Measurements from ENCODE around the gene RILPL2. TPM values are rescaled to one million over a fixed set of nuclear protein-coding genes. Genes with fewer than 3 reads are reported as not detected.
"Not testable (repeated sequence)": the region's sequence is repeated elsewhere in the genome, so short reads cannot be mapped to it uniquely, and the experiment has no call there.

The RILPL2 gene
- total RNA-seq, 1 donor from 2014 or later = 18.6 TPM

DNA sequence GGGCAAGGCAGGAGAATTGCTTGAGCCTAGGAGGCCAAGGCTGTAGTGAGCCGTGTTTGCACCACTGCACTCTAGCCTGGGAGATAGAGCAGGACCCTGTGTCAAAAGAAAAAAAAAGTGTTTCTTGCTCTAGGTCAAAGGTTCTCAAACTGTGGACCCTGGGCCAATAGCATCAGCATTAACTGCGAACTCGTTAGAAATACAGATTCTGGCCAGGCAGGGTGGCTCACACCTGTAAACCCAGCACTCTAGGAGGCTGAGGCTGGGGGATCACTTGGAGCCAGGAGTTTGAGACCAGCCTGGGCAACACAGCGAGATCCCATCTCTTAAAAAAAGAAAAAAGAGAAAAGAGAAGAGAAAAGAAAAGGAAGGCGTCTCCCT lies 858 bp downstream of the RILPL2 start:
- DNase-seq = no peak
- TF ChIP-seq, protein P1, sequence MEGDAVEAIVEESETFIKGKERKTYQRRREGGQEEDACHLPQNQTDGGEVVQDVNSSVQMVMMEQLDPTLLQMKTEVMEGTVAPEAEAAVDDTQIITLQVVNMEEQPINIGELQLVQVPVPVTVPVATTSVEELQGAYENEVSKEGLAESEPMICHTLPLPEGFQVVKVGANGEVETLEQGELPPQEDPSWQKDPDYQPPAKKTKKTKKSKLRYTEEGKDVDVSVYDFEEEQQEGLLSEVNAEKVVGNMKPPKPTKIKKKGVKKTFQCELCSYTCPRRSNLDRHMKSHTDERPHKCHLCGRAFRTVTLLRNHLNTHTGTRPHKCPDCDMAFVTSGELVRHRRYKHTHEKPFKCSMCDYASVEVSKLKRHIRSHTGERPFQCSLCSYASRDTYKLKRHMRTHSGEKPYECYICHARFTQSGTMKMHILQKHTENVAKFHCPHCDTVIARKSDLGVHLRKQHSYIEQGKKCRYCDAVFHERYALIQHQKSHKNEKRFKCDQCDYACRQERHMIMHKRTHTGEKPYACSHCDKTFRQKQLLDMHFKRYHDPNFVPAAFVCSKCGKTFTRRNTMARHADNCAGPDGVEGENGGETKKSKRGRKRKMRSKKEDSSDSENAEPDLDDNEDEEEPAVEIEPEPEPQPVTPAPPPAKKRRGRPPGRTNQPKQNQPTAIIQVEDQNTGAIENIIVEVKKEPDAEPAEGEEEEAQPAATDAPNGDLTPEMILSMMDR (IDR thresholded peaks at IDR 0.05) = no peak
- H3K4me3 ChIP-seq = peak overlapping the region; percentile 96
- peaks cover 46% of the 10 kb centered on the region for H3K4me1 ChIP-seq
- H3K9me3 ChIP-seq = no peaks in the 10 kb centered on the region
- no peaks in the 10 kb centered on the region for H3K27me3 ChIP-seq (ENCODE audit: low read depth)
- intact Hi-C loops (cut with DNase I) = no loop called here
- peaks cover 7% of the 10 kb centered on the region for H3K36me3 ChIP-seq
- no peak for ATAC-seq
- H3K27ac ChIP-seq = peak overlapping the region; percentile 93

DNA sequence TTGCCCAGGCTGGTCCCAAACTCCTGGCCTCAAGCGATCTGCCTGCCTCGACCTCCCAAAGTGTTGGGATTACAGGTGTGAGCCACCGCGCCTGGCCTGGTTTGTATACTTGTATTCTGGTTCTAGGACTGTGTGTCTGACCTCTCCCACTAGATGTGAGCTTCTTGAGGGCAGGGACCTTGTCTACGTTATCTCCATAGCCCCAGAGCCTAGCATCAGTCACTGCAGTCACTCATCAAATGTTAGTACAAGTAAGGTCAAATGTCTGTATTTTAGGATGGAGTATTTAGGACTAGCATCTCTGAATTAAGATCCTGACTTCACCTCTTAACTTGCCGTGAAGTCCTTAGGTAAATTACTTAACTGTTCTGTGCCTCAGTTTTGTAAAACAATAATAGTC lies 2.9 kb downstream of the RILPL2 start:
- no peak for ATAC-seq
- H3K9me3 ChIP-seq = no peaks in the 10 kb centered on the region
- DNase-seq = no peak
- H3K4me3 ChIP-seq = peak overlapping the region; percentile 96
- peaks cover 28% of the 10 kb centered on the region for H3K36me3 ChIP-seq
- no peaks in the 10 kb centered on the region for H3K27me3 ChIP-seq (ENCODE audit: low read depth)
- H3K4me1 ChIP-seq = peaks cover 46% of the 10 kb centered on the region
- TF ChIP-seq, protein P1 (IDR thresholded peaks at IDR 0.05) = no peak
- intact Hi-C loops (cut with DNase I) = no loop called here
- peak overlapping the region; percentile 57 for H3K27ac ChIP-seq

DNA sequence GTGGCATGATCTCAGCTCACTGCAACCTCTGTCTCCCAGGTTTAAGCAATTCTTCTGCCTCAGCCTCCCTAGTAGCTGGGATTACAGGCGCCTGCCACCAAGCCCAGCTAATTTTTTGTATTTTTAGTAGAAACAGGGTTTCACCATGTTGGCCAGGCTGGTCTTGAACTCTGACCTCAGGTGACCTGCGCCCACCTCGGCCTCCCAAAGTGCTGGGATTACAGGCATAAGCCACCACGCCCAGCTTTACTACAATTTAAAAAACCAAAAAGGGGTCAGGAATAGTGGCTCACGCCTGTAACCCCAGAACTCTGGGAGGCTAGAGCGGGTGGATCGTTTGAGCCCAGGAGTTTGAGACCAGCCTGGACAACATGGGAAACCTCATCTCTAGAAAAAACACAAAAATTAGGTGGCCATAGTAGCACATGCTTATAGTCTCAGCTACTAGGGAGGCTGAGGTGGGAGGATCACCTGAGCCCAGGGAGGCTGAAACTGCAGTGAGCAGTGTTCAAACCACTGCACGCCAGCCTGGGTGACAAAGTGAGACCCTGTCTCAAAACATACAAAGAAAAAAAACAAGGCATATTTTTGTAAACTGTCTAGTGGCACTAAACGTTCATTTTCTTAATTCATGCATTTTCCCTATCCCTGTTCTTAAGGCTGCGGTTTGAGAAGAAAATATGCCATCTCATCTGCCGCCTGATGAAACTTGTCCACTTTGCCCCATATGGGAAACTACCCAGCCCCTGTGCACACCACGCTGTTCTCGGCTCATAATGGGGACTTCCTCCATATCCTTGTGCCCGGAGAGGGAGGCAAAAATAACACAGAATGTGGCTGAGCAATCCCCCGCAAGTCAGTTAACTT lies 4.3 kb downstream of the RILPL2 start:
- peak overlapping the region; percentile 96 for H3K4me3 ChIP-seq
- H3K36me3 ChIP-seq = peaks cover 42% of the 10 kb centered on the region
- ATAC-seq = peak in 1 of 2 donors; percentile 26
- DNase-seq = peak; percentile 65
- H3K9me3 ChIP-seq; H3K27me3 ChIP-seq (ENCODE audit: low read depth); intact Hi-C loops (cut with DNase I): not testable (repeated sequence)
- peak overlapping the region; percentile 57 for H3K27ac ChIP-seq
- H3K4me1 ChIP-seq = peaks cover 39% of the 10 kb centered on the region

DNA sequence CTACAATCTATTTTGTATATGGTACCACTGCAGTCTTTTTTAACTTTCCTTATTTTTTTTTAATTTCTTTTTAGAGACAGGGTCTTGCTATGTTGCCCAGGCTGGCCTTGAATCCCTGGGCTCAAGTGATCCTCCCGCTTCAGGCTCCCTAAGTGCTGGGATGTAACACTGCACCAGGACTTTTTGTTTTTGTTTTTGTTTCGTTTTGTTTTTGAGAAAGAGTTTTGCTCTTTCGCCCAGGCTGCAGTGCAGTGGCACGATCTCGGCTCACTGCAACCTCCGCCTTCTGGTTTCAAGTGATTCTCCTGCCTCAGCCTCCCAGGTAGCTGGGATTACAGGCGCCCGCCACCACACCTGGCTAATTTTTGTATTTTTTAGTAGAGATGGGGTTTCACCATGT lies 7.4 kb downstream of the RILPL2 start:
- H3K9me3 ChIP-seq; ATAC-seq; intact Hi-C loops (cut with DNase I); H3K27me3 ChIP-seq (ENCODE audit: low read depth); DNase-seq; H3K4me3 ChIP-seq; H3K27ac ChIP-seq: not testable (repeated sequence)
- Histone ChIP-seq H3K36me3 (peaks cover 70% of the 10 kb centered on the region), H3K4me1 (peaks cover 19% of the 10 kb centered on the region)

DNA sequence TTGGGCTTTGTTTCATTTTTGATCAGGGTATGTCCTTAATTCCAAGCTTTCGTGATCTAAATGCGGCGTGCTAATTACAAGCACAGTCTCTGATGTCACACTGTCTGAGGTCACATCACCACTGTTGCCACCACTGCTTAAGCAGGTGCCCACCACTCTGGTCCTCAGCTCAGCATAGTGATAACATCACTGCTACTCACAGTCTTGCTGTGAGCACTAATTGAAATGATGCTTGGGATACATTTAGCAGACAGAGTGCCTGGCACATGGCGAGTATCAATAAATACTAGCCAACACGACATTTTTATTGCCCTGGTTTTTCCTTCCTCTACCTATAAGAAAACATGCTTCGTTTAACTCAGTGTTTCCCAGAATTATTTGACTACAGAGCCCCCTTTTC lies 7.9 kb downstream of the RILPL2 start:
- Histone ChIP-seq H3K27me3 (ENCODE audit: low read depth) (no peaks in the 10 kb centered on the region), H3K4me1 (peaks cover 14% of the 10 kb centered on the region), H3K4me3 (no peak overlapping the region), H3K9me3 (no peaks in the 10 kb centered on the region), H3K36me3 (peaks cover 75% of the 10 kb centered on the region), H3K27ac (no peak overlapping the region)
- DNase-seq (no peak), ATAC-seq (no peak)
- TF ChIP-seq, protein P1 (IDR thresholded peaks at IDR 0.05) = no peak
- intact Hi-C loops (cut with DNase I) = no loop called here

DNA sequence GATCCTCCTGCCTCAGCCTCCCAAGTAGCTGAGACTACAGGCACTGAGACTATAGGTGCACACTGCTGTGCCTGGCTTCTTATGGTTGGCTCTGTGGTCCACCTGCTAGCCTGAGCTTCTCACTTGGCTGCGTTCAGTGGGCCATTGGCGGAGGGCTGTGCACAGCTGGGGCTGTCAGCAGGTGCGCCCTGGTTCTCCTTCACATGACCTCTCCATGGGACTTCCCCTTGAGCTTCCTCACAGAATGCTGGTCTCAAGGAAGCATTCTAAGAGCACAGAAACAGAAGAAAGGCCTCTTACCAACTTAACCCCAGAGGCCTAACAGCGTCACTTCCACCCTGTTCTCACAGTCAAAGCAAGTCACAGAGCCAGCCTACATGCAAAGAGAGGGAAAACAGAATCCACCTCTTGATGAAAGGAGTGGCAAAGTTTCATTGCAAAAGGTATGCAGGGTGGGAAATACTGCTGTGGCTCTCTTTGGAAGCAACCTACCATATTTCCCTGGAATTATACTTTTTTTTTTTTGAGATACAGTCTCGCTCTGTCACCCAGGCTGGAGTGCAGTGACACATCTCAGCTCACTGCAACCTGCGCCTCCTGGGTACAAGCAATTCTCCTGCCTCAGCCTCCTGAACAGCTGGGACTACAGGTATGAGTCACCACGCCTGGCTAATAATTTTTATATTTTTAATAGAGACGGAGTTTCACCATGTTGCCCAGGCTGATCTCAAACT lies 9.3 kb downstream of the RILPL2 start:
- intact Hi-C loops (cut with DNase I) = no loop called here
- TF ChIP-seq, protein P1 (IDR thresholded peaks at IDR 0.05) = no peak
- peak; percentile 29 to 63 for ATAC-seq

More for the DNA sequence above, 9.3 kb downstream of the RILPL2 start:
- H3K27ac ChIP-seq = no peak overlapping the region
- no peak for DNase-seq
- H3K27me3 ChIP-seq (ENCODE audit: low read depth) = no peaks in the 10 kb centered on the region
- peaks cover 88% of the 10 kb centered on the region for H3K36me3 ChIP-seq
- no peak overlapping the region for H3K4me3 ChIP-seq
- peaks cover 5% of the 10 kb centered on the region for H3K4me1 ChIP-seq
- no peaks in the 10 kb centered on the region for H3K9me3 ChIP-seq

Measured in lower lobe of right lung (tissue), 2 donors.